Liver (tissue), 9 donors: Measurements from ENCODE around the gene ADAP1. TPM values are rescaled to one million over a fixed set of nuclear protein-coding genes. Genes with fewer than 3 reads are reported as not detected.
A peak's percentile ranks its signal among the peaks of the same experiment; 100 is the strongest.

Experiments used
- DNase-seq: peaks from one replicate; pipeline ENCODE4 v3.0.0-alpha.2; 2017; ENCODE audit warnings: low spot score
- H3K27ac ChIP-seq, 2 donors: one replicate each; pipeline ENCODE4 v1.7.0; 2013; ENCODE audit warnings: inconsistent platforms in 2 of 2, low read length in 2 of 2, control low read depth in 1 of 2, low read depth in 1 of 2, mild to moderate bottlenecking in 1 of 2
- H3K27me3 ChIP-seq, 4 donors: one replicate each; pipeline versions ENCODE4 v1.6.1 to v1.7.0; 2013; ENCODE audit warnings: low read length in 3 of 4, inconsistent platforms in 1 of 4, mild to moderate bottlenecking in 1 of 4, moderate library complexity in 1 of 4; ENCODE audit not compliant: control insufficient read depth in 4 of 4, insufficient read depth in 4 of 4
- H3K36me3 ChIP-seq, 4 donors: one replicate each; pipeline versions ENCODE4 v1.6.1 to v1.7.0; 2013; ENCODE audit warnings: low read length in 3 of 4, mild to moderate bottlenecking in 3 of 4, low read depth in 1 of 4, moderate library complexity in 1 of 4; ENCODE audit not compliant: control insufficient read depth in 4 of 4, insufficient read depth in 3 of 4
- H3K4me1 ChIP-seq, 4 donors: one replicate each; pipeline versions ENCODE4 v1.6.1 to v1.7.0; 2013; ENCODE audit warnings: low read length in 3 of 4, mild to moderate bottlenecking in 3 of 4, moderate library complexity in 1 of 4; ENCODE audit not compliant: control insufficient read depth in 4 of 4, insufficient read depth in 4 of 4
- H3K4me3 ChIP-seq, 3 donors: one replicate each; pipeline versions ENCODE4 v1.6.1 to v1.7.0; 2013; ENCODE audit warnings: low read length in 3 of 3, control low read depth in 1 of 3, low read depth in 1 of 3, mild to moderate bottlenecking in 1 of 3
- H3K9ac ChIP-seq, 2 donors: one replicate each; pipeline ENCODE4 v1.7.0; 2013; ENCODE audit warnings: low read length in 2 of 2, mild to moderate bottlenecking in 2 of 2, moderate library complexity in 2 of 2, control low read depth in 1 of 2, low read depth in 1 of 2
- H3K9me3 ChIP-seq, 4 donors: one replicate each; pipeline versions ENCODE4 v1.6.1 to v1.7.0; 2013; ENCODE audit warnings: low read length in 3 of 4; ENCODE audit not compliant: control insufficient read depth in 4 of 4
- ATF3 ChIP-seq: IDR thresholded peaks from 2 replicates; pipeline ENCODE4 v1.6.1; 2016; ENCODE audit warnings: antibody characterized with exemption
- CTCF ChIP-seq: fragments of 150-350 bp; IDR thresholded peaks from 2 replicates; pipeline ENCODE4 v1.5.1; 2017; ENCODE audit warnings: improper control_type of control experiment, low read depth, low read length; ENCODE audit not compliant: missing input control
- EGR1 ChIP-seq, 2 donors: IDR thresholded peaks; 2 replicates each; pipeline ENCODE4 v1.6.1; 2016 to 2018; ENCODE audit warnings: antibody characterized with exemption in 2 of 2, low read depth in 2 of 2
- FOXA2 ChIP-seq: IDR thresholded peaks from 2 replicates; pipeline ENCODE4 v1.6.1; 2016; ENCODE audit warnings: antibody characterized with exemption
- HNF4A ChIP-seq, 2 donors: conservative IDR thresholded peaks; 2 replicates each; pipeline ENCODE4 v1.6.1; 2016; ENCODE audit warnings: antibody characterized with exemption in 2 of 2, mild to moderate bottlenecking in 2 of 2
- HNF4G ChIP-seq: IDR thresholded peaks from 2 replicates; pipeline ENCODE4 v1.6.1; 2016; ENCODE audit warnings: antibody characterized with exemption
- MAX ChIP-seq: IDR thresholded peaks from 2 replicates; pipeline ENCODE4 v1.6.1; 2016; ENCODE audit warnings: antibody characterized with exemption
- NR2F2 ChIP-seq: IDR thresholded peaks from 2 replicates; pipeline ENCODE4 v1.6.1; 2016; ENCODE audit warnings: antibody characterized with exemption
- REST ChIP-seq: IDR thresholded peaks from 2 replicates; pipeline ENCODE4 v1.6.1; 2016; ENCODE audit warnings: antibody characterized with exemption, mild to moderate bottlenecking
- RXRA ChIP-seq, 2 donors: IDR thresholded peaks; 2 replicates each; pipeline ENCODE4 v1.6.1; 2017 to 2018; ENCODE audit warnings: antibody characterized with exemption in 2 of 2, mild to moderate bottlenecking in 1 of 2
- SP1 ChIP-seq: IDR thresholded peaks from 2 replicates; pipeline ENCODE4 v1.6.1; 2018; ENCODE audit warnings: antibody characterized with exemption, mild to moderate bottlenecking
- TAF1 ChIP-seq: conservative IDR thresholded peaks from 2 replicates; pipeline ENCODE4 v1.6.1; 2016; ENCODE audit warnings: antibody characterized with exemption, mild to moderate bottlenecking
- YY1 ChIP-seq: IDR thresholded peaks from 2 replicates; pipeline ENCODE4 v1.6.1; 2016; ENCODE audit warnings: antibody characterized with exemption, mild to moderate bottlenecking
- ZBTB33 ChIP-seq: IDR thresholded peaks from 2 replicates; pipeline ENCODE4 v1.6.1; 2016; ENCODE audit warnings: antibody characterized with exemption
- WGBS: extraction: QIAGEN DNeasy Blood & Tissue Kit; methylation state at CpG from one replicate; pipeline ENCODE4 v1.1.7; 2013; 5-methylcytosine and 5-hydroxymethylcytosine counted together
- polyA plus RNA-seq, 2 donors: library from polyadenylated mRNA; stranded (reverse) in 1 of 2; unstranded in 1 of 2; fragments of 200-250 nt in 1 of 2; fragments of >200 nt in 1 of 2; fragmentation: Nextera tagmentation in 1 of 2; extraction: Ambion mirVana in 1 of 2; gene quantifications; one replicate each; pipeline versions ENCODE4 v1.2.1 to v1.2.3, GENCODE V29; 2013 to 2015
- total RNA-seq, 2 donors: library from RNA; depleted of rRNA; stranded (reverse); fragments of >200 nt; gene quantifications; one replicate each; pipeline ENCODE4 v1.2.3, GENCODE V29; 2014
- donor health status: healthy.
- donor health status: healthy.
- donor health status: healthy.
- donor health status: healthy.
- donor health status: healthy.

ADAP1 gene
- total and polyA plus RNA-seq, 4 donors, result 0.46 to 3.7 (median 2.7) TPM

- Histone ChIP-seq H3K27me3 (no peaks in the 10 kb centered on the region), H3K9me3 (no peaks in the 10 kb centered on the region), H3K9ac (peak within 1 kb of the TSS; percentile 48 to 50), H3K36me3 (peaks cover 0 to 12% (median 0%) of the 10 kb centered on the region in 4 donors), H3K27ac (peak within 1 kb of the TSS; percentile 71 to 96), H3K4me1 (peaks cover 11 to 42% (median 26%) of the 10 kb centered on the region in 4 donors), H3K4me3 (peak within 1 kb of the TSS; percentile 67 to 93 (median 76))
- peak; percentile 93 for TF ChIP-seq YY1
- TF ChIP-seq HNF4A (conservative IDR thresholded peaks at IDR 0.05), result no peak
- TF ChIP-seq EGR1 (IDR thresholded peaks at IDR 0.05; ENCODE audit: low read depth in 2 of 2), result peak; percentile 84 to 92
- TF ChIP-seq SP1, result peak; percentile 38
- TF ChIP-seq HNF4G, result no peak
- peak; percentile 94 for DNase-seq
- WGBS, result under 1% methylated on average over 129 of the region's 129 CpGs
Measured at GRCh38 chr7:876077-876971, 78.2 kb downstream of the ADAP1 start, which contains the start of gene GET4. GET4 (plus strand) TSS chr7:876554; CDS start chr7:876646, 92 bp downstream.

GRCh38 chr7:875476-876076 lies 78.9 kb downstream of the ADAP1 start:
- Histone ChIP-seq H3K9ac (peak overlapping the region in 1 of 2 donors; percentile 27), H3K4me1 (peaks cover 9 to 39% (median 25%) of the 10 kb centered on the region in 4 donors), H3K27ac (peak overlapping the region; percentile 71 to 82), H3K36me3 (peaks cover 0 to 12% (median under 1%) of the 10 kb centered on the region in 4 donors), H3K4me3 (peak overlapping the region in 1 of 3 donors; percentile 26), H3K9me3 (no peaks in the 10 kb centered on the region), H3K27me3 (no peaks in the 10 kb centered on the region)
- TF ChIP-seq HNF4G, result no peak
- no peak for TF ChIP-seq HNF4A (conservative IDR thresholded peaks at IDR 0.05)
- no peak for TF ChIP-seq SP1
- no peak for TF ChIP-seq EGR1 (IDR thresholded peaks at IDR 0.05; ENCODE audit: low read depth in 2 of 2)
- TF ChIP-seq YY1, result no peak
- TF ChIP-seq CTCF, result no peak
- TF ChIP-seq REST, result no peak
- TF ChIP-seq FOXA2, result no peak
- no peak for TF ChIP-seq MAX
- TF ChIP-seq NR2F2, result no peak
- TF ChIP-seq TAF1, result no peak
- TF ChIP-seq RXRA (IDR thresholded peaks at IDR 0.05), result no peak
- TF ChIP-seq ATF3, result no peak
- TF ChIP-seq ZBTB33, result no peak
- 80% methylated on average over 27 of the region's 27 CpGs for WGBS
- DNase-seq, result no peak
